Hematopoietic multipotent progenitor cell treated with erythropoietin and hydrocortisone succinate and interleukin-3 and kit ligand, for 17 days (in vitro differentiated cells): Measurements from ENCODE around the gene CHRNB2.

Experiments
- DNase-seq: peaks from one replicate; pipeline ENCODE4 v3.0.0-alpha.2; 2015; ENCODE audit warnings: low spot score

The CHRNB2 gene

GRCh38 chr1:154609398-154610380, 42.1 kb downstream of the CHRNB2 start:
- DNase-seq = no peak

GRCh38 chr1:154611150-154611862, 43.7 kb downstream of the CHRNB2 start:
- DNase-seq = no peak

- no peak for DNase-seq
Observed at GRCh38 chr1:154614247-154614646, 46.7 kb downstream of the CHRNB2 start.

- no peak for DNase-seq
Observed at GRCh38 chr1:154614901-154615300, 47.3 kb downstream of the CHRNB2 start.

- no peak for DNase-seq
Observed at GRCh38 chr1:154615411-154615810, 47.8 kb downstream of the CHRNB2 start.

- no peak for DNase-seq
Observed at GRCh38 chr1:154616659-154617345, 49.2 kb downstream of the CHRNB2 start.

- DNase-seq = no peak
Observed at GRCh38 chr1:154619181-154619948, 51.8 kb downstream of the CHRNB2 start.

GRCh38 chr1:154620751-154621150, 53.2 kb downstream of the CHRNB2 start:
- no peak for DNase-seq

GRCh38 chr1:154621875-154622274, 54.3 kb downstream of the CHRNB2 start:
- no peak for DNase-seq

GRCh38 chr1:154622503-154623039, 55.0 kb downstream of the CHRNB2 start:
- no peak for DNase-seq

- no peak for DNase-seq
Observed at GRCh38 chr1:154623358-154623757, 55.8 kb downstream of the CHRNB2 start.

GRCh38 chr1:154624746-154625643, 57.4 kb downstream of the CHRNB2 start:
- DNase-seq = no peak

- DNase-seq = no peak
Observed at GRCh38 chr1:154626456-154627256, 59.1 kb downstream of the CHRNB2 start.

- peak; percentile 82 for DNase-seq
Observed at GRCh38 chr1:154627257-154628120, 59.9 kb downstream of the CHRNB2 start.

- DNase-seq = no peak
Observed at GRCh38 chr1:154628121-154628405, 60.5 kb downstream of the CHRNB2 start.

- DNase-seq = peak; percentile 72
Observed at GRCh38 chr1:154629061-154629674, 61.6 kb downstream of the CHRNB2 start.
